Activated naive CD4-positive, alpha-beta T cell treated with anti-CD3 and anti-CD28 coated beads, Interleukin-2, amount 10 ng/mL, durations not matched to agents 7 days and 5 days (primary cell): ENCODE data around the gene ABCA13.

Experiments
- CTCF ChIA-PET: fragments of 350-600 bp; sonication (Branson Sonifier 250); formaldehyde crosslinking; loops from one replicate; lab custom pipeline; 2021; ENCODE audit warnings: antibody characterized with exemption; lab: Charles Lee
- DNase-seq: peaks from one replicate; pipeline ENCODE4 v3.0.0-alpha.2; 2020
- H3K27ac Mint-ChIP-seq: one replicate; pipeline ENCODE4 v1.8.0; 2021; ENCODE audit warnings: mild to moderate bottlenecking, moderate library complexity, mixed read lengths
- H3K27me3 Mint-ChIP-seq: one replicate; pipeline ENCODE4 v1.8.0; 2021; ENCODE audit warnings: mild to moderate bottlenecking, mixed read lengths
- H3K36me3 Mint-ChIP-seq: one replicate; pipeline ENCODE4 v1.8.0; 2021; ENCODE audit warnings: mixed read lengths
- H3K4me1 Mint-ChIP-seq: one replicate; pipeline ENCODE4 v1.8.0; 2021; ENCODE audit warnings: mixed read lengths
- H3K4me3 Mint-ChIP-seq: one replicate; pipeline ENCODE4 v1.8.0; 2021; ENCODE audit warnings: mild to moderate bottlenecking, moderate library complexity, mixed read lengths
- H3K9me3 Mint-ChIP-seq: one replicate; pipeline ENCODE4 v1.8.0; 2021; ENCODE audit warnings: mixed read lengths

Gene ABCA13

DNA sequence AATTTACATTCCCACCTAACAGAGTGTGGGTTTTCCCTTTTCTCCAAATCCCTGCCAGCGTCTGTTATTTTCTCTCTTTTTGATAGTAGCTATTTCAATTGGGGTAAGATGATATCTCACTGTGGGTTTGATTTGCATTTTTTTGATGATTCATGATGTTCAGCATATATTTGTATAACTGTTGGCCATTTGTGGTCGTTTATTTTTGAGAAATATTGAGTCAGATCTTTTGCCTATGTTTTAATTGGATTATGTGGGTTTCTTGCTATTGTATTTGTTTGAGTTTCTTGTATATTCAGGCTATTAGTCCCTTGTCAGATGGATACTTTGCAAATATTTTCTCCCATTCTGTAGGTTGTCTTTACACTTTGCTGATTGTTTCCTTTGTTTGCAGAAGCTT, 193.8 kb downstream of the ABCA13 start:
- H3K36me3 Mint-ChIP-seq = no peaks in the 10 kb centered on the region
- DNase-seq = no peak
- no peaks in the 10 kb centered on the region for H3K4me1 Mint-ChIP-seq
- no peak overlapping the region for H3K4me3 Mint-ChIP-seq
- H3K27ac Mint-ChIP-seq = no peak overlapping the region
- H3K9me3 Mint-ChIP-seq = no peaks in the 10 kb centered on the region
- no peaks in the 10 kb centered on the region for H3K27me3 Mint-ChIP-seq
- CTCF ChIA-PET = no interaction called here

DNA sequence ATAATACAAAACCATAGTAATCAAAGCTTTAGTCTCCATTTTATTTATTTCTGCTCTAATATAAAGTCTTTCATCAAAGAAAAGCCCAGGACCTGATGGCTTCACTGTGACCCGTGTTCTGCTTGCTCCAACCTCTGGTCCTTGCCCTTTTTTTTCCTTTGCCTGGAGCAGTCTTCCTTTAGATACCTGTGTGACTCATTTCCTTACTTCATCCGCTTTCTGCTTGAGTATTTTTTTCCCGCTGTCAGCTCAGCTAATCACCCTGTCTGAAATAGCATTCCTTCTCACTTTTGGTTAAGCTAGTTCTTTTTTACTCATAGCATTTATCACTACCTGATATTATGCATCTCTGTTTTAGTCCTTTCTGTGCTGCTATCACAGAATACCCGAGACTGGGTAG, 194.8 kb downstream of the ABCA13 start:
- Mint-ChIP-seq H3K27ac (no peak overlapping the region), H3K36me3 (no peaks in the 10 kb centered on the region), H3K27me3 (no peaks in the 10 kb centered on the region), H3K9me3 (peaks cover 2% of the 10 kb centered on the region), H3K4me1 (no peaks in the 10 kb centered on the region), H3K4me3 (no peak overlapping the region)
- CTCF ChIA-PET = no interaction called here
- DNase-seq = no peak

DNA sequence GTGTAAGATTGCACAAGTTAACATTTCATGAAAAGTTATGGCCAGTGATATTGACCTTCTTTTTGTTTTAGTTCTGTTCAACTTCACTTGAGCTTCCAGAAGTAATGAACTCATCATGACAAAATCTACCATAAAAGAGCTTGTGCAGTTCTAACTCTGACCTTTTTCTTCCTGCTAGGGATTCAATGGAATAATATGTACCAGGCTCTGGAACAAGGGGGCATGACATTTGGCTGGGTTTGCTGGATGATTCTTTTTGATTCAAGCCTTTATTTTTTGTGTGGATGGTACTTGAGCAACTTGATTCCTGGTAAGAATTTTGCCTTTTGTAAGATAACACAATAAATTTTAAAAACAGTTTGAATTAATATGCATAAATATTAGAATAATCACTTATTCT, 205.0 kb downstream of the ABCA13 start:
- Mint-ChIP-seq H3K36me3 (no peaks in the 10 kb centered on the region), H3K4me1 (no peaks in the 10 kb centered on the region), H3K27me3 (no peaks in the 10 kb centered on the region), H3K9me3 (peaks cover 5% of the 10 kb centered on the region), H3K4me3 (no peak overlapping the region), H3K27ac (no peak overlapping the region)
- DNase-seq = no peak
- CTCF ChIA-PET = no interaction called here

DNA sequence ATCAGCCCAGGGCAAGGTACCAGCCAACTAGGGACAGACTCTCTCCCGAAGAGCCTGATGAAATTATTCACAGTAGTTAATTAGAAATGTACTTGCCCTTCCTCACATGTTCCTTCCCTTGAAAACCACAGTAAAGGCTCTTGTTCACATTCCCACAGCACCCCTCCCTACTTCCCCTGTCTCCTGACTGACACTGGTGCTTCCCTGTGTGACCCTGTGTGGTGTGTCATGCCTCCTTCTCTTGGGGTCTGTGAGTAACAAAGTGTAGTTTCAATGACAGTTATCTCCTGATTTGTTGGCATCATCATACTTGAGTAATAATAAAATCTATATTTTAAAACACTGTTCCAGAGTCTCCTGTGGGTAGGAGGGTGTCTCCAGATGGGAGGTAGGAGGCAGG, 209.7 kb downstream of the ABCA13 start:
- H3K4me3 Mint-ChIP-seq = no peak overlapping the region
- no peaks in the 10 kb centered on the region for H3K27me3 Mint-ChIP-seq
- CTCF ChIA-PET = no interaction called here
- DNase-seq = no peak
- H3K36me3 Mint-ChIP-seq = no peaks in the 10 kb centered on the region
- H3K4me1 Mint-ChIP-seq = no peaks in the 10 kb centered on the region
- H3K27ac Mint-ChIP-seq = no peak overlapping the region
- no peaks in the 10 kb centered on the region for H3K9me3 Mint-ChIP-seq

DNA sequence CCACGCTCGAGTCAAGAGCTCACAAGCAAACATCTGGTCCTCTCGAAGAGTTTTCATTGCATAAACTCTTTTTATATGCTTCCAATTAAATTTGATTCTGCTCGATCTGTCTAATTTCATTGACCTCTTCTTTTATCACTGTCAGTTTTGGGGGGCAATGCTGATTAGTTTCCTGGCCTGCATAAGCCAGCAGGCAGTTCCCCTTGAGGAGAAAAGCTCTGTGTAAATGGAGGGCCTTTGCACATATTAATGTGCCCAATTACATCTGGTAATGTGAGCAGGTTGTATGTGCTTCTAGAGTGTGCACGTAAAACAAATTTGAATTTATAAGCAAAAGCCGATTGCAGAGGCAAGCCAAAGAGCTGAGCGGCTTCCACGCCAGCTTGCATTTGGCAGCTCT, 210.3 kb downstream of the ABCA13 start:
- CTCF ChIA-PET = no interaction called here
- no peak for DNase-seq
- H3K4me1 Mint-ChIP-seq = no peaks in the 10 kb centered on the region
- H3K9me3 Mint-ChIP-seq = no peaks in the 10 kb centered on the region
- H3K4me3 Mint-ChIP-seq = no peak overlapping the region
- H3K27me3 Mint-ChIP-seq = no peaks in the 10 kb centered on the region
- no peaks in the 10 kb centered on the region for H3K36me3 Mint-ChIP-seq
- H3K27ac Mint-ChIP-seq = no peak overlapping the region

DNA sequence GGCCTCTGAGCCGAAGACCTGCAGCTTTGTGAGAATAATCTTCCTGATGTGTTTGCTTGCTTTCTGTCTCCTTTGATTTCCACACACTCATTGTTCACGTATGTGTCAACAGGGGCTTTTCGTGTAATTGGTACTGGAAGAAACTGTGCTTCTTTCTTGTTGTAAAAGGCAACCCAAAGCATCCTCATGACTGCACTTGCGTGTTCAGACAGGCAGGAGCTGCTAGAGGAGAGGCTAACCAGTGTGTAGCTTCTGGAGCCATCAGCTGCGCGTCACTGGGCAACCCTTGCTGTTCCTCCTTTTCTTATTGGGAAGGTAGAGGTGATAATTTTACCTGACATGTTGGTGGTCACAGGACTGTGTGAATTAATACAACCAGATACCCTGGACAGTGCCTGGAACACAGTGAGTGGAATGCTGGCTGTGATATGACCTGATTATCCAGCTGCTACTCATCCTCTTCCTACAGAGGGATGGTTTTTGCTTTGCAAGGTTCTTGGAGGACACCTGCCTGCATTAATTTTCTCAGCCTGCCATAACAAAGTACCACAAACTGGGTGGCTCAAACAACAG, 213.0 kb downstream of the ABCA13 start:
- H3K27ac Mint-ChIP-seq = no peak overlapping the region
- H3K4me1 Mint-ChIP-seq = no peaks in the 10 kb centered on the region
- H3K9me3 Mint-ChIP-seq = no peaks in the 10 kb centered on the region
- no peak for DNase-seq
- H3K4me3 Mint-ChIP-seq = no peak overlapping the region
- CTCF ChIA-PET = no interaction called here
- H3K27me3 Mint-ChIP-seq = no peaks in the 10 kb centered on the region
- no peaks in the 10 kb centered on the region for H3K36me3 Mint-ChIP-seq

DNA sequence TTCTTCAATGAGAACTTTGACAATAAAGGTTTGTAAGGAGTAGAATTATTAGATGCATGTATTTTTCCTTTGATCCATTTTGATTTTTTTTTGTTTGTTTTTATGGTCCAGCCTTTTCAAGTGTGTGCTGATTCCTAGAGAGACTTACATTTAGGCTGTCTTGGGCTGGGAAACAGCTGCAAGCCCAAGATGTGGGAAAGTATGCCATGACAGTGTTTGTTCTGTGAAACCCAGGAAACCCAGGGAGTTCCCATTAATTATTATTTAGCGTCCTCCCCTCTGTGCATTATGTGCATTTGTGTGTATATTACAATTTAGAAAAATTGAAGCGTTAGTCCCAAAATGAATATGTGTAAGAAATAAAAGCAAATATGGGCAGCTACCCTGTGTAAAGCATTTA, 216.7 kb downstream of the ABCA13 start:
- DNase-seq = no peak
- no peak overlapping the region for H3K27ac Mint-ChIP-seq
- no peaks in the 10 kb centered on the region for H3K4me1 Mint-ChIP-seq
- H3K36me3 Mint-ChIP-seq = no peaks in the 10 kb centered on the region
- H3K4me3 Mint-ChIP-seq = no peak overlapping the region
- CTCF ChIA-PET = no interaction called here
- H3K27me3 Mint-ChIP-seq = no peaks in the 10 kb centered on the region
- H3K9me3 Mint-ChIP-seq = no peaks in the 10 kb centered on the region

DNA sequence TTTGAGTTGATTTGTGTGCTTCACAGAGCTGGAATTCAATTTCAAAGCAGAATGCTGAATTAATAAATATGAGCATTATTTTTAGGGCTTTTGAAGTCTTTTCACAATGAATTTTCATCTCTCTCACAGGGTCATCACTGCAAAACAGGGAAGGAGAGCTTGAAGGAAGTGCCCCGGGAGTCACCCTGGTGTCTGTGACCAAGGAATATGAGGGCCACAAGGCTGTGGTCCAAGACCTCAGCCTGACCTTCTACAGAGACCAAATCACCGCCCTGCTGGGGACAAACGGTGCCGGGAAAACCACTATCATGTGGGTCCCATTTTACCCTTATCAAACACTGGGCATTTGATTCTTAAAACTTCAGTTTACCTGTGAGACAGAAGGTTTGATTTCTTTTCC, 217.7 kb downstream of the ABCA13 start:
- Mint-ChIP-seq H3K27ac (no peak overlapping the region), H3K27me3 (no peaks in the 10 kb centered on the region), H3K4me1 (no peaks in the 10 kb centered on the region), H3K9me3 (no peaks in the 10 kb centered on the region), H3K36me3 (no peaks in the 10 kb centered on the region), H3K4me3 (no peak overlapping the region)
- CTCF ChIA-PET = no interaction called here
- no peak for DNase-seq

DNA sequence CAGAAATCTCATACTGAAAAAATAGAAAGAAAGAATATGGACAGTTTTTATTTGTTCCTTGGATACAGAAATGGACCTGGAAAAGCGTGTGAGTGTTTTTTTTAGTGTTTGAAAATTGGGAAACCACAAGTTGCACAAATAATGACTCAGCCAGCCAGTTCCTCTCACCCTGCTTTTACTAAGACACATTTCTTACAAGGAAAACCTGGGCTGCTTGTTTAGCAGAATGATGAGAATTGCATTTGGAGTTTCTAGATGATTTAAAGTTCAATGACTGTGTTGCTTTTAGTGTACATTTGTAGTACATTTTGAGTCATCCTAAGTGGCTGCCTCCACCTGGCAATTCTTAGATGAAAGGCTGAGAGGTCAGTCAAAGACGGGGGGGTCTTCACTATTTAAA, 218.7 kb downstream of the ABCA13 start:
- H3K36me3 Mint-ChIP-seq = no peaks in the 10 kb centered on the region
- no peak overlapping the region for H3K4me3 Mint-ChIP-seq
- DNase-seq = no peak
- H3K27ac Mint-ChIP-seq = no peak overlapping the region
- no peaks in the 10 kb centered on the region for H3K4me1 Mint-ChIP-seq
- H3K9me3 Mint-ChIP-seq = no peaks in the 10 kb centered on the region
- CTCF ChIA-PET = no interaction called here
- no peaks in the 10 kb centered on the region for H3K27me3 Mint-ChIP-seq

DNA sequence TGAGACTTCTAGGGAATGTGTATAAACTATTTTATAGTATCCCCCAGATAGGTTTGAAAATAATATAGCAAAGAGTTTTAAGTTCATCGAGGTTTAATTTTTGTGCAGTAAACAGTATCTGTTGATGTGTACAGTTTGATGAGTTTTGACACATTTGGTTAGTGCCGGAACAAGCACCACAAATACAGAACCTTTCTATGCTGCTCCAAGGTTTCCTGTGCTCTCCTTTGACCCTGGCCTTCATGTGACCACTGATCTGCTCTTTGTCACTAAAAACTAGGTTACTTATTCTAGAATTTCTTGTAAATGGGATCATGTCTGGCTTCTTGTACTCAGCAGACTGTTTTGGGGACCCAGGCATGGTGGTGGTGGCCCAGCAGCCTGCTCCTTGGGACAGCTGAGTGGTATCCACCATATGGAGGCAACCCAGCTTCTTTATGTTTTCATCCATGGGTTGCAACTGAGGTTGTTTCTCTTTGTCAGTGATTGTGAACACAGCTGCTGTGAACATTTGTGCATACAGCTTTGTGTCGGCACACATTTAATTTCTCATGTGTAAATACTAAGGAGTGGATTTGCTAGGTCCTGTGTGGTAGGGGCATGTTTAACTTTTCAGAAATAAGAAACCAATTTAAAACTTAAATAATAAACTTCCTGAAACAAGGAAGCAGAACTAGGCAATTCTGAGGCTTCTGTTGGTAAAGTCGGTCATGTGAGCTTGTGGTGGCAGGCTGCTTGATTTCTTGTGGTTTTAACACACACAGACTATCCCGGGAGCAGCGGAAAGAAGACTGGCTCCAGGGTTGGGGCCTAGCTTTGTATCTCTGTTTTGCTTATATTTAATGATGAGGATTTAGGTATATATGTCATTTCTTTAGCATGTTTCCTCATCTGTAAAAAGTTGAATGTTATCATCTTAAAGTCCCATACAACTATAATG, 219.4 kb downstream of the ABCA13 start:
- Mint-ChIP-seq H3K27me3 (no peaks in the 10 kb centered on the region), H3K27ac (no peak overlapping the region), H3K36me3 (no peaks in the 10 kb centered on the region), H3K4me1 (no peaks in the 10 kb centered on the region), H3K9me3 (no peaks in the 10 kb centered on the region), H3K4me3 (no peak overlapping the region)
- DNase-seq = no peak
- CTCF ChIA-PET = no interaction called here

DNA sequence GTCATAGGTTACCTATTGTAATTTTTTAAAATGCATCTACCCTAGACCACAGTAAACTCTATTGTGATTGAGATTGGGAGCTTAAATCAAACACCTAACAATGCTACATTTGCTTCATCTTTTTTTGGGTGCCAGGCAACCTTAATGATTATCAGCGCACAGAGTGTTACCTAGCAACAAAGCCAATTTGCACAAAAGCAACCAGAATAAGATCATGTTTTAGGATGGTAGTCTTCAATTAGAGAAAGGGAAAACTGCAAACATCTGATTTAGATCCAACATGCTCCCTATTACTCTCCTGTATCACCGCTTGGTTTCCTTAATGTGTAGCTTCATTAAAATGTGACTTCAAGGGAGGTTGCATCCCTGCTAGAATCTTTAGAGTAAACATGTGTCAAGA, 226.9 kb downstream of the ABCA13 start:
- H3K36me3 Mint-ChIP-seq = no peaks in the 10 kb centered on the region
- no peak overlapping the region for H3K27ac Mint-ChIP-seq
- CTCF ChIA-PET = no interaction called here
- no peaks in the 10 kb centered on the region for H3K27me3 Mint-ChIP-seq
- no peak overlapping the region for H3K4me3 Mint-ChIP-seq
- no peaks in the 10 kb centered on the region for H3K4me1 Mint-ChIP-seq
- no peak for DNase-seq
- H3K9me3 Mint-ChIP-seq = no peaks in the 10 kb centered on the region

DNA sequence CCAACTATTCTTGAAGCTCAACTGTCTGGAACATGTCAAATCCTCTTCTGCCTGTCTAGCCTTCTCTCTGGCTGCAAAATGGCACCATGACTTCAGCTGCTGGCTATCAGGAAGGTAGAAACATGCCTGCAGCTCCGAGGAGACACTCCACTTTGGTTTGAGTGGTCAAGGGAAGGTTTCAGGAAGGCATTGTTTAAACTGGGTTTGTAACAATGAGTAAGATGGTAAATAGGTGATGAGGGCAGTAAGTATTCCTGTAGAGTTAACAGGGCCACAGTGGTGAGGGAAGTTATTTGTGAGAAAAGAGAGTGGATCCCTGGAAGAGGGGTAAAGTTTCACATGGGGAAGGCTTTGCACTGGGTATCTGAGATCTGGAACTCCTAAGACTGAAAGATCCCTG, 231.5 kb downstream of the ABCA13 start:
- no peak overlapping the region for H3K4me3 Mint-ChIP-seq
- DNase-seq = no peak
- H3K9me3 Mint-ChIP-seq = no peaks in the 10 kb centered on the region
- H3K27ac Mint-ChIP-seq = no peak overlapping the region
- no peaks in the 10 kb centered on the region for H3K4me1 Mint-ChIP-seq
- H3K36me3 Mint-ChIP-seq = no peaks in the 10 kb centered on the region
- no peaks in the 10 kb centered on the region for H3K27me3 Mint-ChIP-seq
- CTCF ChIA-PET = no interaction called here

DNA sequence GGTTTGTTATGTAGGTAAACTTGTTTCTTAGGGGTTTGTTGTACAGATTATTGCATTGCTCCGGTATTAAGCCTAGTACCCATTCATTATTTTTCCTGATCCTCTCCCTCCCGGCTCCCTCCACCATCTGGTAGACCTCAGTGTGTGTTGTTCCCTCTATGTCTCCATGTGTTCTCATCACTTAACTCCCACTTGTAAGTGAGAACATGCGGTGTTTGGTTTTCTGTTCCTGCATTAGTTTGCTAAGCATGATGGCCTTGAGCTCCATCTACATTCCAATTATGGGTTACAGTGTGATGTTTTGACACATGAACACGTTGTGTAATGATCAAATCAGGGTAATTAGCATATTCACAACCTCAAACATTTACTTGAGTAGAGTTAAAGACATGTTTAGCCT, 237.5 kb downstream of the ABCA13 start:
- Mint-ChIP-seq H3K36me3 (no peaks in the 10 kb centered on the region), H3K27ac (no peak overlapping the region), H3K27me3 (no peaks in the 10 kb centered on the region), H3K4me3 (no peak overlapping the region), H3K4me1 (peaks cover 3% of the 10 kb centered on the region), H3K9me3 (no peaks in the 10 kb centered on the region)
- CTCF ChIA-PET = no interaction called here
- DNase-seq = no peak

DNA sequence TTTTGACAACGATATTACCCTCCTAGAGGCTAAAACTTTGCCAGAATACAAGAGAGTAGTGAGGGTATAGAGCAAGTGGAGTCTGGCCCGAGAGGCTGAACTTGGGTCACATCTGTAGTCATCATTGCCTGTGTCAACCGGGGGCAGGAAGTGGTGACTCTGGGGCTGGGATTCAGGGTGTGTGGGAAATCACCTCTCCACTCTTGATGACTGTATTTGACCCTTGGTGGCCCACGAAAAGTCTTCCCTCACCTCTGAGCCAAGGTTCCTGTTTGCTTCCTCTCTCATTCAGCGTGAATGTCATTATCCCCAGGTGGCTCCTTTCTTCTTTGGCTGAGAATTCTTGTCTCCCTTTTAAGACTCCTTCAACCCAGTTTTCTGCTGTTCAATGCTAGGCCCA, 240.4 kb downstream of the ABCA13 start:
- Mint-ChIP-seq H3K4me3 (no peak overlapping the region), H3K4me1 (peaks cover 3% of the 10 kb centered on the region), H3K27me3 (no peaks in the 10 kb centered on the region), H3K27ac (no peak overlapping the region), H3K36me3 (no peaks in the 10 kb centered on the region), H3K9me3 (no peaks in the 10 kb centered on the region)
- no peak for DNase-seq
- CTCF ChIA-PET = no interaction called here

DNA sequence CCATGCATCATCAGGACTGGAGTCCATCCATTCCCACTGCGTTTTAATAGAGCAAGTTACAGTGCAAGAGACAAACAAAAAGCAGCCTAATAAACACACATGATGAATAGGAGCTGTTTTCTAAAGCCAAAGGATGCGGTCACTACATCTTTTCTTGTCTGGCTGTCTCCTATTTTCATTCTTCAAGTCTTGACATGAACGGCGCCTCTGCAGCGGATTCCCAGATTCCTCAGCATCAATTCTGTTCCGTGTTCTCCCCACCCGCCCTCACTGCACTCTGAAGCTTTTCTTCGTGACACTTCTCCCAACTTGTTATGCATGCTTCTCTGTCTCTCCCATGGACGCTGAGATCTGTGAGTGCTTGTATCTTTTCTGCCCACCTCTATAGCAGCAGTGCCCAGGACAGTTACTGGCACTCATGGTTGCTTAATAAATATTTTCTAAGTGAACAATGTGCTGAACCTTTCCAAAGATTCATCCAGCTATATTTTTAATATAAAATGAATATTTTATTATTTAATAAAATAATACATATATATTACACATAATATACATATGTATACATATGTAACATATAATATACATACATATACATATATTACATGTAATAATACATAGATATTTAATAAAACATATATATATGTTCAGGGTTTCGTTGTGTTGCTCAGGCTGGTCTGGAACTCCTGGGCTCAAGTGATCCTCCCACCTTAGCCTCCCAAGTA, 242.9 kb downstream of the ABCA13 start:
- Mint-ChIP-seq H3K9me3 (no peaks in the 10 kb centered on the region), H3K27ac (no peak overlapping the region), H3K4me1 (peaks cover 3% of the 10 kb centered on the region), H3K36me3 (no peaks in the 10 kb centered on the region), H3K4me3 (no peak overlapping the region), H3K27me3 (no peaks in the 10 kb centered on the region)
- DNase-seq = no peak
- CTCF ChIA-PET = no interaction called here
